Measurements from ENCODE around the gene FERMT1. TPM values are rescaled to one million over a fixed set of nuclear protein-coding genes. Genes with fewer than 3 reads are reported as not detected.

FERMT1 gene
- total RNA-seq, 1 donor from 2014 or later: 0.27 TPM

- Mint-ChIP-seq H3K36me3 (ENCODE audit: unreplicated experiment) (no peaks in the 10 kb centered on the region), H3K27ac (ENCODE audit: unreplicated experiment) (no peak overlapping the region), H3K4me1 (ENCODE audit: unreplicated experiment) (peaks cover 6% of the 10 kb centered on the region), H3K27me3 (ENCODE audit: unreplicated experiment) (peaks cover 31% of the 10 kb centered on the region), H3K4me3 (ENCODE audit: unreplicated experiment) (no peak overlapping the region), H3K9me3 (ENCODE audit: unreplicated experiment) (no peaks in the 10 kb centered on the region)
- TF ChIP-seq CTCF (IDR thresholded peaks at IDR 0.05): no peak
- no peak for DNase-seq (ENCODE audit: extremely low spot score, unreplicated experiment)
Measured at GRCh38 chr20:6127825-6128224, 5.0 kb upstream of the FERMT1 start.

GRCh38 chr20:6126846-6127245 lies 4.0 kb upstream of the FERMT1 start:
- Mint-ChIP-seq H3K4me1 (ENCODE audit: unreplicated experiment) (peaks cover 12% of the 10 kb centered on the region), H3K27me3 (ENCODE audit: unreplicated experiment) (peaks cover 35% of the 10 kb centered on the region), H3K9me3 (ENCODE audit: unreplicated experiment) (no peaks in the 10 kb centered on the region), H3K27ac (ENCODE audit: unreplicated experiment) (no peak overlapping the region), H3K4me3 (ENCODE audit: unreplicated experiment) (no peak overlapping the region), H3K36me3 (ENCODE audit: unreplicated experiment) (no peaks in the 10 kb centered on the region)
- no peak for TF ChIP-seq CTCF (IDR thresholded peaks at IDR 0.05)
- no peak for DNase-seq (ENCODE audit: extremely low spot score, unreplicated experiment)

- H3K27ac Mint-ChIP-seq (ENCODE audit: unreplicated experiment): no peak overlapping the region
- DNase-seq (ENCODE audit: extremely low spot score, unreplicated experiment): no peak
- peaks cover 46% of the 10 kb centered on the region for H3K27me3 Mint-ChIP-seq (ENCODE audit: unreplicated experiment)
- peaks cover 12% of the 10 kb centered on the region for H3K4me1 Mint-ChIP-seq (ENCODE audit: unreplicated experiment)
- TF ChIP-seq CTCF (IDR thresholded peaks at IDR 0.05): no peak
- no peaks in the 10 kb centered on the region for H3K9me3 Mint-ChIP-seq (ENCODE audit: unreplicated experiment)
- no peaks in the 10 kb centered on the region for H3K36me3 Mint-ChIP-seq (ENCODE audit: unreplicated experiment)
- H3K4me3 Mint-ChIP-seq (ENCODE audit: unreplicated experiment): peak overlapping the region; percentile 71
Measured at GRCh38 chr20:6123649-6124014, 802 bp upstream of the FERMT1 start.

GRCh38 chr20:6122111-6122872 lies 538 bp downstream of the FERMT1 start:
- H3K4me1 Mint-ChIP-seq (ENCODE audit: unreplicated experiment): peaks cover 12% of the 10 kb centered on the region
- H3K27me3 Mint-ChIP-seq (ENCODE audit: unreplicated experiment): peaks cover 35% of the 10 kb centered on the region
- no peak overlapping the region for H3K27ac Mint-ChIP-seq (ENCODE audit: unreplicated experiment)
- peak; percentile 56 for DNase-seq (ENCODE audit: extremely low spot score, unreplicated experiment)
- no peaks in the 10 kb centered on the region for H3K9me3 Mint-ChIP-seq (ENCODE audit: unreplicated experiment)
- peak overlapping the region; percentile 65 for H3K4me3 Mint-ChIP-seq (ENCODE audit: unreplicated experiment)
- no peaks in the 10 kb centered on the region for H3K36me3 Mint-ChIP-seq (ENCODE audit: unreplicated experiment)
- no peak for TF ChIP-seq CTCF (IDR thresholded peaks at IDR 0.05)

GRCh38 chr20:6121504-6121903 lies 1.3 kb downstream of the FERMT1 start:
- H3K4me1 Mint-ChIP-seq (ENCODE audit: unreplicated experiment): peaks cover 12% of the 10 kb centered on the region
- no peaks in the 10 kb centered on the region for H3K9me3 Mint-ChIP-seq (ENCODE audit: unreplicated experiment)

More at GRCh38 chr20:6121504-6121903, 1.3 kb downstream of the FERMT1 start:
- no peaks in the 10 kb centered on the region for H3K36me3 Mint-ChIP-seq (ENCODE audit: unreplicated experiment)
- no peak overlapping the region for H3K4me3 Mint-ChIP-seq (ENCODE audit: unreplicated experiment)
- H3K27me3 Mint-ChIP-seq (ENCODE audit: unreplicated experiment): peaks cover 33% of the 10 kb centered on the region
- no peak for DNase-seq (ENCODE audit: extremely low spot score, unreplicated experiment)
- TF ChIP-seq CTCF (IDR thresholded peaks at IDR 0.05): no peak
- no peak overlapping the region for H3K27ac Mint-ChIP-seq (ENCODE audit: unreplicated experiment)

All from osteocyte (in vitro differentiated cells).